ENCODE results near the gene NME1. TPM values are rescaled to one million over a fixed set of nuclear protein-coding genes. Genes with fewer than 3 reads are reported as not detected.

NME1 gene
- total and polyA plus RNA-seq, 9 of the 15 experiments (the other 6 are each of a cell fraction or from before 2014, with no cell fraction given): 449 to 1,588 (median 604) TPM

DNA sequence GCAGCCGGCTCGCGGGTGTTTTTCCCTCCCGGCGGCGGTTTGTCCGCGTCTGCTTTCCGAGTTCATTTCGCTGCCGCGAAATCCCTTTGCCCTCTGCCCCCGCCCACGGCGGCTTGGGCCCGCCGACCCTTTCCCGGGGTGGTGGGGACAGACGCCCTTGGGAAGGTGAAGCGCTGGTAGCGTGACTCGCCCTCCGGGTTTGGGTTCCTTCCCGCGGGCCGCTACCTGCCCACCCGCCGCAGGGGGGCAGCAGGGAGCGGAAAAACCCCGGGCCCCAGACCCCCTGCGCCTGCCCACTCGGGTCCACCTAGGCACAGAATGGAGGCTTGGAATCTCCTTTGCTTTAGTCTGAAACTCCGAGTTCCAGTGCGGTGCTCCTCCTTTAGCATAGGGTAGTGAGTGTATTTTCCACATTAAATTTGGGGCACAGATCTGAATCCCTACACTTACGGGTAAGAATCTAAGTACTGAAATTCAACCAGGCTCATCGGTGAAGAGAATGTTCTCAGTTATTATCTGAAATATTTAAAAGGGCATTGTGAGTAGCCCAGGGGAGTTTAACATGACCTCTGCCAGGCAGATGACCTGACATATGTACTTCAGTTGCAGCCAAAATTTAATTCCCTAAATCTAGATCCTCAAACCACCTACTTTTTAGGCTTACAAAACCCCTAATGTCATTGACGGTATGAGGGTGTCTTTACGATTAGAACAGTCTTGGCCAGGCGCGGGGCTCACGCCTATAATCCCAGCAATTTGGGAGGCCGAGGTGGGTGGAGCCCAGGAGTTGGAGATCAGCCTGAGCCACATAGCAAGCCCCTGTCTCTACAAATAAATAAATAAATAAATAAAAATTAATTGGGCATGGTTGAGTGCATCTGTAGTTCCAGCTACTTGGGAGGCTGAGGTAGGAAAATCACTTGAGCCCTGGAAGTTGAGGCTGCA, 13.9 kb downstream of the NME1 start (continued):
- TF ChIP-seq, protein P1, sequence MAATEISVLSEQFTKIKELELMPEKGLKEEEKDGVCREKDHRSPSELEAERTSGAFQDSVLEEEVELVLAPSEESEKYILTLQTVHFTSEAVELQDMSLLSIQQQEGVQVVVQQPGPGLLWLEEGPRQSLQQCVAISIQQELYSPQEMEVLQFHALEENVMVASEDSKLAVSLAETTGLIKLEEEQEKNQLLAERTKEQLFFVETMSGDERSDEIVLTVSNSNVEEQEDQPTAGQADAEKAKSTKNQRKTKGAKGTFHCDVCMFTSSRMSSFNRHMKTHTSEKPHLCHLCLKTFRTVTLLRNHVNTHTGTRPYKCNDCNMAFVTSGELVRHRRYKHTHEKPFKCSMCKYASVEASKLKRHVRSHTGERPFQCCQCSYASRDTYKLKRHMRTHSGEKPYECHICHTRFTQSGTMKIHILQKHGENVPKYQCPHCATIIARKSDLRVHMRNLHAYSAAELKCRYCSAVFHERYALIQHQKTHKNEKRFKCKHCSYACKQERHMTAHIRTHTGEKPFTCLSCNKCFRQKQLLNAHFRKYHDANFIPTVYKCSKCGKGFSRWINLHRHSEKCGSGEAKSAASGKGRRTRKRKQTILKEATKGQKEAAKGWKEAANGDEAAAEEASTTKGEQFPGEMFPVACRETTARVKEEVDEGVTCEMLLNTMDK (IDR thresholded peaks at IDR 0.05; ENCODE audit: borderline replicate concordance, insufficient read depth, low read depth, low read length, poor library complexity, severe bottlenecking): peak; percentile 37
- TF ChIP-seq POLR2G (IDR thresholded peaks at IDR 0.05; ENCODE audit: low read depth, low read length) (peak; percentile 59), PHF20 (IDR thresholded peaks at IDR 0.05; ENCODE audit: partially characterized antibody) (peak; percentile 40), HNRNPUL1 (IDR thresholded peaks at IDR 0.05; ENCODE audit: low read length) (no peak), ZNF384 (IDR thresholded peaks at IDR 0.05; ENCODE audit: low read depth, low read length) (no peak), LCOR (CRISPR knock-in tag; IDR thresholded peaks at IDR 0.05) (peak; percentile 89), ESRRA (IDR thresholded peaks at IDR 0.05; ENCODE audit: borderline replicate concordance, low read depth) (peak; percentile 73), RBM14 (IDR thresholded peaks at IDR 0.05; ENCODE audit: borderline replicate concordance, insufficient read depth, low read depth, low read length) (0 out of 2 replicates have a peak, but pooled peaks have one; percentile 88), FIP1L1 (IDR thresholded peaks at IDR 0.05; ENCODE audit: low read depth, low read length, poor library complexity, severe bottlenecking) (peak; percentile 9), NRF1 (conservative IDR thresholded peaks at IDR 0.05 in 1 of 2, IDR thresholded peaks at IDR 0.05 in 1 of 2) (peak; percentile 77 to 81)

Measured in K562 (cell line).